ENCODE results near the gene IGF2BP2.

Gene IGF2BP2

DNA sequence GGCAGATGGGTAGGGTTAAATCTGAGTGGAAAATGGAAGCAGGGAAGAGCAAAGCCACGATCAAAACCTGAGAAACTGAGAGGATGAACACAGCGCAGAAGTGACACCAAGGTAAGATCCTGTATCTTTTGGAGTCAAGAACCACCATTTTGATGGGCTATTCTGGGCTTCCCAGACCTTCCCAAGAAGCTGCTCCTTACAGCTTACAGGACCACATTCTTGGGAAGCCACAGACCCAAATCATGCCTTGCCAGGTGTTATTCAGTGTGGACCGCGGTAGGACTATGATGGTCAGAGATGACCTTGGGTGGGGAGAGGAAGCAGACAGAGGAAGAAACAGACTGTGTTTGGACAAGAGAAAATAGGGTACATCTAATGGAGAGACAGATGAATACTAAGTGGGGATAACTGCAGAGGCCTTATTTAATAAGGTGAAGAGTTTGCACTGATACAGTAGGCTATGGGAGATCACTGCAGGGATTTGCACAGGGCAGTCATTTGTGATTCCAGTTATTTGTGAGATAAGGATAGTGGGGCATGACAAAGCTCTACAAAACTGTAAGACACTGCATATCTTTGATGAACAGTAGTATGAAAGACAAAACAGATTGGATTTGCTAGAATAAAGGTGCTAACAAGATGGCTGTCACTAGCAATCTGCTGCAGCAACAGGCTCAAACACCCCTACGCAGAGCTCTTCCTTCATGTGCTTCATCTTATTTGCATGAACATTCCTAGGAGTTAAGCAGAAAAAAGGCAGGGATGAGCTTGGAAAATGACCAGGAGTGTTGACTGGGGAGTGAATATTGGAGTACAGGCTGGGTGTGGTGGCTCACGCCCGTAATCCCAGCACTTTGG, 105.9 kb downstream of the IGF2BP2 start:
- Histone ChIP-seq H3K4me3 (ENCODE audit: low read length) (no peak overlapping the region), H3K9ac (ENCODE audit: low read depth, low read length) (no peak overlapping the region), H3K4me1 (ENCODE audit: insufficient read depth, low read length) (peaks cover 47% of the 10 kb centered on the region), H3K9me3 (ENCODE audit: insufficient read depth, low read depth, low read length) (no peaks in the 10 kb centered on the region), H3K27ac (ENCODE audit: low read depth, low read length) (no peak overlapping the region), H3K27me3 (ENCODE audit: insufficient read depth, low read length) (no peaks in the 10 kb centered on the region), H3K36me3 (ENCODE audit: insufficient read depth, low read length) (no peaks in the 10 kb centered on the region)
- 95% methylated on average over 7 of the region's 7 CpGs for WGBS

DNA sequence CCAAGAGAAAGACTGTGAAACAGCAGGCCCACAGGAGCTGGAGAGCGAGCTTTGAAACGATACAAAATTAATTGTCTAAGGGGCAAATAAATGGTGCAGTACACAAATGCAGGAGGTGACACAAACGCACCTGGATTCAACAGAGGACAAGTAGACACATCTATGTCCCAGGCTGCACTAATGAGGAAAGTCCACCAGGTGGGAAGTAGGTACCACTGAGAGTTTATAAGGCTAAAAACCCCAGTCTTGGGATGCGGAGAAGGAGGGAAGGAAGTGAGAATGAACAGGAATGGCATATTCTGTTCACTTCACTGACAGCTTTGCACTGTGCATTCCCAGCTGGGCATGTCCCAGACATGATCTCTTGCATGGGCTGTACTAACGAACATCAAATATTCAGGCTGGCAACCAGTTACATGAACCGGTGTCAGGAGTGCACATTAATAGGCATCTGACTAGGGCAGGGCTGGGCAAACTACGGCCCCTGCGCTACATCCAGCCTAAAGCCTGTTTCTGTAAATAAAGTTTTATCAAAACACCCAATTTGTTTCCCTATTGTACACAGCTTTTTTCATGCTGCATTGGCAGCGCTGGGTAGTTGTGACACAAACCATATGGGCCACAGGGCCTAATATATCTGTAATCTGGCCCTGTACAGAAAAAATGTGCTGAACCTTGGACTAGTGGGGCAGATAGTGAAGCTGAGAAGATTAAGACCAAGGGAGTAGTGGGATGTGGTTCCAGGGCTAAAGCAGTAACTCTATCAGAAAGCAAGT, 107.0 kb downstream of the IGF2BP2 start:
- Histone ChIP-seq H3K36me3 (ENCODE audit: insufficient read depth, low read length) (no peaks in the 10 kb centered on the region), H3K4me1 (ENCODE audit: insufficient read depth, low read length) (peaks cover 42% of the 10 kb centered on the region), H3K27me3 (ENCODE audit: insufficient read depth, low read length) (no peaks in the 10 kb centered on the region), H3K9me3 (ENCODE audit: insufficient read depth, low read depth, low read length) (no peaks in the 10 kb centered on the region), H3K9ac (ENCODE audit: low read depth, low read length) (no peak overlapping the region), H3K4me3 (ENCODE audit: low read length) (no peak overlapping the region), H3K27ac (ENCODE audit: low read depth, low read length) (no peak overlapping the region)
- 93% methylated on average over 9 of the region's 9 CpGs for WGBS

DNA sequence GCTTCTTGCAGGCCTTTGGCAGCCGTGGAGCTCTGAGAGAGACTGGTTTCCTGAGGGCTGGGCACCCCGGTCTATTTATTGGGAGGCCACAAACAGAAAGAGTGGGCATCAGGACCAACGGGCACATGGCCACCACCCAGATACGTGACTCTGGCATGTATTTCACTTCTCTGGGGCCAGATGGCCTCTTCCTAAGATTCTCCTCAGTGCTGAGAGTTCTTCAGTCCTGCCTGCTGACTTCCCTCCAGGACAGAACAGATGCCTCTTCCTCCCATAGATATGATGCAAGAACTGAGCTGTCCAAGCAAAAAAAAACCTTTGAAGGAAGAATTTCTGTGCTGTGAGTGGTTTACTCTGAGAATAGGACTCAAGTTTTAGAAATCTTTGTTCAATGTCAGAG, 107.7 kb downstream of the IGF2BP2 start:
- Histone ChIP-seq H3K4me1 (ENCODE audit: insufficient read depth, low read length) (peaks cover 47% of the 10 kb centered on the region), H3K9me3 (ENCODE audit: insufficient read depth, low read depth, low read length) (no peaks in the 10 kb centered on the region), H3K9ac (ENCODE audit: low read depth, low read length) (no peak overlapping the region), H3K4me3 (ENCODE audit: low read length) (no peak overlapping the region), H3K36me3 (ENCODE audit: insufficient read depth, low read length) (no peaks in the 10 kb centered on the region), H3K27me3 (ENCODE audit: insufficient read depth, low read length) (no peaks in the 10 kb centered on the region), H3K27ac (ENCODE audit: low read depth, low read length) (peak overlapping the region; percentile 59; the same call in 1 of the 2 replicates)
- 90% methylated on average over 4 of the region's 4 CpGs for WGBS

DNA sequence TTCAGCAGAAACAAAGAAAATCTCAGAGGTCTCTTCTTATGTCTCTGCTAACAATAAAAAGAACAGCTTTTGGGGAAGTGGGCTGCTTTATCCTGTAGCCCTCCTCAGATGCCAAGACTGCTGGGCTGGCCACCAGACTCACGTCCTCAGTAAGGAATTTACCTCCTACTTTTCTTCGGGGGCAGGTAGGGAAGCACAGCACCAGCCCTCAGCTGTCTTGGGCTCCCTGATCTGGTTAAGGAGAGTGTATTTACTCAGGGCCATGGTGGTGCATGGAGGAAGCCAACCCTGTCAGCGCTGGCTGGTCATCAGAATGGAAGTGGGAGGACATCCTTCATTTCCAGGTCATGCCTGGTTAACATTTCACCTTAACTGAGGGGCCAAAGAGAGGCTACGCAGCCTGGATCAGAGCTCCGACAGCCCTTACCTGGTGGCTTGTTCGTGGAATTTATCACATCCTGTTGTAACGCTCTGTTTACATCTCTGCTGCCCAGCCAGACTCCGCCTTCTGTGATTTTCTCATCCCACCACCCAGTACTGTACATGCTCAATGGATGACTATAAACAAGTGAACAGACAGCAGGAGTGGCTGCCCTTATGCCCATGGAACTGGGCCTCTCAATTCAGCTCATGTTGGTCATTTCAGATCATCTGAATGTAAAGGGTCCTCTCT, 108.3 kb downstream of the IGF2BP2 start:
- 78% methylated on average over 8 of the region's 8 CpGs for WGBS
- peaks cover 53% of the 10 kb centered on the region for H3K4me1 ChIP-seq (ENCODE audit: insufficient read depth, low read length)

DNA sequence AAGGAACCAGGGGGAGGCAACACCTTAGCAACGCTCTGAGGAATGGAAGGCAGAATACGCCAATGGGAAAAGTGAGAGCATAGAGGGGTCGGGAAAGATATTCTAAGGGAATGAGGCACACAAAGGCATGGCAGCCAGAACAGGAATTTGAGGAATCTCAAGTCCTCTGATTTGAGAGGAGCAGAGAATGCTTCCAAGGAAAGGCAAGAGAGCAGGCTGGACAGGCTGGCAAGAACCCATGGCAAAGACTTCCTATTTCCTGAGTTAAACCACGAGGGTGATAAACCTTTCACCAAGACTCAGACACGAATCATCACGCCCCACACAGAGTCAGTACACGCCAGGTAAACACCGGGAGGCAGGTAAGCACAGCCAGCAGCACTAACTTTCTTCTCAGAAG, 109.8 kb downstream of the IGF2BP2 start:
- H3K9me3 ChIP-seq (ENCODE audit: insufficient read depth, low read depth, low read length), result no peaks in the 10 kb centered on the region
- peak overlapping the region; percentile 16; the same call in 1 of the 2 replicates for H3K9ac ChIP-seq (ENCODE audit: low read depth, low read length)
- H3K4me1 ChIP-seq (ENCODE audit: insufficient read depth, low read length), result peaks cover 63% of the 10 kb centered on the region
- peak overlapping the region; percentile 82 for H3K27ac ChIP-seq (ENCODE audit: low read depth, low read length)
- no peaks in the 10 kb centered on the region for H3K27me3 ChIP-seq (ENCODE audit: insufficient read depth, low read length)
- no peaks in the 10 kb centered on the region for H3K36me3 ChIP-seq (ENCODE audit: insufficient read depth, low read length)
- 61% methylated on average over 8 of the region's 8 CpGs for WGBS
- peak overlapping the region; percentile 19; the same call in 1 of the 2 replicates for H3K4me3 ChIP-seq (ENCODE audit: low read length)

More for the DNA sequence above, 108.3 kb downstream of the IGF2BP2 start:
- H3K27ac ChIP-seq (ENCODE audit: low read depth, low read length), result peak overlapping the region; percentile 59; the same call in 1 of the 2 replicates
- no peak overlapping the region for H3K4me3 ChIP-seq (ENCODE audit: low read length)
- H3K9ac ChIP-seq (ENCODE audit: low read depth, low read length), result no peak overlapping the region
- no peaks in the 10 kb centered on the region for H3K9me3 ChIP-seq (ENCODE audit: insufficient read depth, low read depth, low read length)
- H3K36me3 ChIP-seq (ENCODE audit: insufficient read depth, low read length), result no peaks in the 10 kb centered on the region
- no peaks in the 10 kb centered on the region for H3K27me3 ChIP-seq (ENCODE audit: insufficient read depth, low read length)

DNA sequence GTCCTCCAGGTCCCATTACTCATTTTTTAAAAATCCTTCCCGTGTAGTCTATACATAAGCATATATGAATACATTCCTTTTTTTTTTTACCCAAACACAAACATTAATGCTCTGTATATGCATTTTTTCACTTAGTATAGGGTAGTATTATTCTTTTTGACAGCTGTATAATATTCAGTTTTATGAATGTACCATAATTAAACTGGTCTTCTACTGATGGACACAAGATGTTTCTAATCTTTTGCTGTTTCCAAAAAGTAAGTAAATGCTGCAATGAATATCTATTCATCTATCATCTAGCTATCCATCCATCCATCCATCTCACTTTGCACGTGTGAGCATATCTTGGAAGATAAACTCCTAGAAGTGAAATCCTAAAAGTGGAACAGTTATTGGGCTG, 110.8 kb downstream of the IGF2BP2 start:
- Histone ChIP-seq H3K9ac (ENCODE audit: low read depth, low read length) (no peak overlapping the region), H3K4me3 (ENCODE audit: low read length) (no peak overlapping the region), H3K36me3 (ENCODE audit: insufficient read depth, low read length) (no peaks in the 10 kb centered on the region), H3K4me1 (ENCODE audit: insufficient read depth, low read length) (peaks cover 73% of the 10 kb centered on the region), H3K27ac (ENCODE audit: low read depth, low read length) (no peak overlapping the region), H3K27me3 (ENCODE audit: insufficient read depth, low read length) (no peaks in the 10 kb centered on the region), H3K9me3 (ENCODE audit: insufficient read depth, low read depth, low read length) (no peaks in the 10 kb centered on the region)
- WGBS, result 95% methylated on average over 2 of the region's 2 CpGs

DNA sequence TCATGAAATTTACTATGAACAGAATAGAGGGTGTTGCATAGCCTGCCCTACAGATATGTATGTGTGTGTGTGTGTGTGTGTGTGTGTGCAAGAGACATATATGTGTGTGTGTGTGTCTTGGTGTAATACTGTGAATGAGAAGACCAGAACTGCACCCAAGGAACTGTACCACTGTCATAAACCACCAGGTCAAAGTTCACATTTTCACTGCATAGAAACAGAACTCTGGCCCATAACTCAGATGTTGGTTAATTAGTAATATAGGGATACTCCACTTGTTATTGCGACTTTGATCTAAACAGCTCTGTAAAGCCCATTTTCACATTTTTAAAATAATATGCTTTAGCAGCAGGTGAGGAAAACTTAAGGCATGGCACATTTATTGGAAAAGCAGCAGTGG, 111.8 kb downstream of the IGF2BP2 start:
- no peak overlapping the region for H3K4me3 ChIP-seq (ENCODE audit: low read length)
- no peaks in the 10 kb centered on the region for H3K9me3 ChIP-seq (ENCODE audit: insufficient read depth, low read depth, low read length)
- no CpG with 5 or more reads among the region's 1 CpG for WGBS
- H3K27me3 ChIP-seq (ENCODE audit: insufficient read depth, low read length), result no peaks in the 10 kb centered on the region
- peaks cover 80% of the 10 kb centered on the region for H3K4me1 ChIP-seq (ENCODE audit: insufficient read depth, low read length)
- H3K9ac ChIP-seq (ENCODE audit: low read depth, low read length), result no peak overlapping the region
- H3K36me3 ChIP-seq (ENCODE audit: insufficient read depth, low read length), result no peaks in the 10 kb centered on the region
- no peak overlapping the region for H3K27ac ChIP-seq (ENCODE audit: low read depth, low read length)

DNA sequence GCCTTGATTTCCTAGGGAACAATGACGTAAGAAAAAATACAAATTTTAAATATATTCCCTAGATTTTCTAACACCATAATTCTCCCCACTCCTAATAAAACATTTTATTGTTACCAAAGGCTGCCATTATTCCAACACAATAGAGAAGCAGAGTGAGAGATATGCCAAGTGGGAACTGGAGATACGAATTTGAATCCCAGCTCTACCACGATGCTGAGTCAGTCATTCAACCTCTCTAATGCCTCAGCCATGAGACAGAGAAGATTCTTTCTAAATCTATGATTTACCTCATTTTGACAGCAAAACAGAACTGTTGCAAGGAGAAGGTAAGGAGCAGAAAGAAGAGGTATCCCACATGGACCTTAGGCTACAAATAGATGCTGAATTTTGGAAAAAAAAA, 112.5 kb downstream of the IGF2BP2 start:
- Histone ChIP-seq H3K9ac (ENCODE audit: low read depth, low read length) (no peak overlapping the region), H3K36me3 (ENCODE audit: insufficient read depth, low read length) (no peaks in the 10 kb centered on the region), H3K4me3 (ENCODE audit: low read length) (no peak overlapping the region), H3K27me3 (ENCODE audit: insufficient read depth, low read length) (no peaks in the 10 kb centered on the region), H3K27ac (ENCODE audit: low read depth, low read length) (no peak overlapping the region), H3K9me3 (ENCODE audit: insufficient read depth, low read depth, low read length) (no peaks in the 10 kb centered on the region), H3K4me1 (ENCODE audit: insufficient read depth, low read length) (peaks cover 73% of the 10 kb centered on the region)
- 63% methylated on average over 3 of the region's 3 CpGs for whole genome bisulfite sequencing

DNA sequence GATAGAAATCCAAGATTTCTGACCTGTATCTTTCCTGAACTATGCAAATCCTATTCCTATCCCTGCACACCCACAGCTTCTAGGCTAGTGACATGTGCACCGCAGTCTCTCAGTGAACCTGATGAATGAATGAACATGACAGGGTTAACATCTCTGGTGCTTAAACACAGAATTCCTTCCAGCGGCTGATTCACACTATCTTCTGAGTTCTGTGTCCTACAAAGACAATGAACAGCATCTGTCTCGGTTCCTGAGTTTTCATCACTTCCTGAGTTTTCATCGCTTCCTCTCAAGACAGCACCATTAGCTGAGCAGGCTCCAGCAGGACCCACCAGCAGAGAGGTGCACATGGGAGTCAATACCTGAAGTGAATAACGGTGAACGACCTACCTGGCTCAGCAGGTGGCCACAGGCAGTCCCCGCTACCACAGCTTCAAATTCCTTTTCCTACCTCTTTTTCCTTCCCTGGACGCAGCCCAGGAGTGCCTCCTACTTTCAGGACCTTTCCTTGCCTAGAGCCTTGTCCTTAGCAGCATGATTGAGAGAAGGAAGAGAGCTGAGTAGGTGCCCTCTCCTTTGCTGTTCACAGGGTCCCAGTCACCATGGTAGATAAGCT, 113.5 kb downstream of the IGF2BP2 start:
- H3K27ac ChIP-seq (ENCODE audit: low read depth, low read length), result peak overlapping the region; percentile 1; the same call in 1 of the 2 replicates
- no peak overlapping the region for H3K4me3 ChIP-seq (ENCODE audit: low read length)
- H3K9me3 ChIP-seq (ENCODE audit: insufficient read depth, low read depth, low read length), result no peaks in the 10 kb centered on the region
- peaks cover 63% of the 10 kb centered on the region for H3K4me1 ChIP-seq (ENCODE audit: insufficient read depth, low read length)
- H3K27me3 ChIP-seq (ENCODE audit: insufficient read depth, low read length), result no peaks in the 10 kb centered on the region
- 69% methylated on average over 8 of the region's 8 CpGs for WGBS
- no peak overlapping the region for H3K9ac ChIP-seq (ENCODE audit: low read depth, low read length)
- 0 out of 2 replicates have a peak, but pooled peaks cover 1% of the 10 kb centered on the region for H3K36me3 ChIP-seq (ENCODE audit: insufficient read depth, low read length)

DNA sequence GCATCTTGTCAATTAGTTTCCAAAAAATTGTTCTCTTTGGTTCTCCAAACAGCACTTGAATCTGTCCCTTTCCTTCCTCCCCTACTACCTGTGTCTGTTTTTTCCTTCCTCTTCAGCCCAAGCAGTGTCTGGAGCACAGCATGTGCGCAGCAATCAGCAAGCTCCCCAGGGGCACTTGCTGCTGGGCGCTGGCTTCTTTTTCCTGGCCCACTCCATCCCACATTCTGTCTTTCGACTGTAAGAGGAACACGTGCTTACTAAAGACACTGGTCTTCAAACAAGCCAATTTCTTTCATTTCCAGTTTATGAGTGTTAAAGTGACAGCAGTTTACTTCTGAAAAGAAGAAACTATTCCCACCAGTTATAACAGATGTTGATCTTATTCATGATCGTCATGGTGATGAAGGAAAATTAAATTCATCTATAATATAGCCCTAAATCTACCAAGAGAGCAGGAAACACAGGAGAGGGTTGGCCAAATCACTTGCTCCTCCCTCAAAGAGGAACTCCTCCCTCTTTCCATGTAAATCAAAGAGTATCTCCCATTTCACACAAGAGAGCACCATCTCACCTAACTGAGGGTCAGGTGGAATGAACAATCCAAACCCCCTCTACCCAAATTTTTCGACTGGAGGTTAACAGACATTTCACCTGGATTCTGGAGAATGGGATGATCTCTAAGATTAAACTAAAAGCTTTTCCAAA, 115.4 kb downstream of the IGF2BP2 start:
- Histone ChIP-seq H3K9ac (ENCODE audit: low read depth, low read length) (no peak overlapping the region), H3K27me3 (ENCODE audit: insufficient read depth, low read length) (no peaks in the 10 kb centered on the region), H3K4me3 (ENCODE audit: low read length) (no peak overlapping the region), H3K4me1 (ENCODE audit: insufficient read depth, low read length) (peaks cover 50% of the 10 kb centered on the region), H3K36me3 (ENCODE audit: insufficient read depth, low read length) (0 out of 2 replicates have a peak, but pooled peaks cover 5% of the 10 kb centered on the region), H3K9me3 (ENCODE audit: insufficient read depth, low read depth, low read length) (no peaks in the 10 kb centered on the region), H3K27ac (ENCODE audit: low read depth, low read length) (0 out of 2 replicates have a peak overlapping the region, but pooled peaks have one; percentile 32)
- WGBS, result 67% methylated on average over 5 of the region's 6 CpGs
